ENCODE data around the gene FARS2. TPM values are rescaled to one million over a fixed set of nuclear protein-coding genes. Genes with fewer than 3 reads are reported as not detected.

FARS2 gene
- polyA plus RNA-seq, 1 donor from 2014 or later = 11.9 TPM

DNA sequence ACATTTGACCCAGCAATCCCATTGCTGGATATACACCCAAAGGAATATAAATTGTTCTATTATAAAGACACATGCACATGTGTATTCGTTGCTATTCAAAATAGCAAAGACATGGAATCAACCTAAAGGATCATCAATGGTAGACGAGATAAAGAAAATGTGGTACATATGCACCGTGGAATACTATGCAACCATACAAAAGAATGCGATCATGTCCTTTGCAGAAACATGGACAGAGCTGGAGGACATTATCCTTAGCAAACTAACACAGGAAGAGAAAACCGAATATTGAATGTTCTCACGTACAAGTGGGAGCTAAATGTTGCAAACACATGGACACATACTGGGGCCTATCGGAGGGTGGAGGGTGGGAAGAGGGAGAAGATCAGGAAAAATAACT lies 405.4 kb downstream of the FARS2 start:
- H2AFZ ChIP-seq (ENCODE audit: low read depth, low read length) = no peak overlapping the region
- H3K36me3 ChIP-seq (ENCODE audit: insufficient read depth, low read length) = no peaks in the 10 kb centered on the region
- H3K9me3 ChIP-seq (ENCODE audit: low read length) = no peaks in the 10 kb centered on the region
- no peak overlapping the region for H3K9ac ChIP-seq (ENCODE audit: low read length)
- no peaks in the 10 kb centered on the region for H3F3A ChIP-seq (ENCODE audit: insufficient read depth, low read length, poor library complexity, severe bottlenecking)
- no peak for TF ChIP-seq CTCF (IDR thresholded peaks at IDR 0.05; ENCODE audit: poor library complexity, severe bottlenecking)
- TF ChIP-seq MXI1 (conservative IDR thresholded peaks at IDR 0.05; ENCODE audit: poor library complexity, severe bottlenecking) = no peak
- TF ChIP-seq SMC3 (conservative IDR thresholded peaks at IDR 0.05; ENCODE audit: poor library complexity) = no peak
- no peak for TF ChIP-seq EZH2 (IDR thresholded peaks at IDR 0.05; ENCODE audit: borderline replicate concordance, insufficient read depth, low read length, poor library complexity, severe bottlenecking)
- TF ChIP-seq EP300 (conservative IDR thresholded peaks at IDR 0.05; ENCODE audit: poor library complexity, severe bottlenecking) = no peak
- TF ChIP-seq POLR2AphosphoS5 (IDR thresholded peaks at IDR 0.05) = no peak
- TF ChIP-seq TAF1 (IDR thresholded peaks at IDR 0.05; ENCODE audit: low read depth) = no peak
- TF ChIP-seq RAD21 (conservative IDR thresholded peaks at IDR 0.05) = no peak
- TF ChIP-seq, protein P1, sequence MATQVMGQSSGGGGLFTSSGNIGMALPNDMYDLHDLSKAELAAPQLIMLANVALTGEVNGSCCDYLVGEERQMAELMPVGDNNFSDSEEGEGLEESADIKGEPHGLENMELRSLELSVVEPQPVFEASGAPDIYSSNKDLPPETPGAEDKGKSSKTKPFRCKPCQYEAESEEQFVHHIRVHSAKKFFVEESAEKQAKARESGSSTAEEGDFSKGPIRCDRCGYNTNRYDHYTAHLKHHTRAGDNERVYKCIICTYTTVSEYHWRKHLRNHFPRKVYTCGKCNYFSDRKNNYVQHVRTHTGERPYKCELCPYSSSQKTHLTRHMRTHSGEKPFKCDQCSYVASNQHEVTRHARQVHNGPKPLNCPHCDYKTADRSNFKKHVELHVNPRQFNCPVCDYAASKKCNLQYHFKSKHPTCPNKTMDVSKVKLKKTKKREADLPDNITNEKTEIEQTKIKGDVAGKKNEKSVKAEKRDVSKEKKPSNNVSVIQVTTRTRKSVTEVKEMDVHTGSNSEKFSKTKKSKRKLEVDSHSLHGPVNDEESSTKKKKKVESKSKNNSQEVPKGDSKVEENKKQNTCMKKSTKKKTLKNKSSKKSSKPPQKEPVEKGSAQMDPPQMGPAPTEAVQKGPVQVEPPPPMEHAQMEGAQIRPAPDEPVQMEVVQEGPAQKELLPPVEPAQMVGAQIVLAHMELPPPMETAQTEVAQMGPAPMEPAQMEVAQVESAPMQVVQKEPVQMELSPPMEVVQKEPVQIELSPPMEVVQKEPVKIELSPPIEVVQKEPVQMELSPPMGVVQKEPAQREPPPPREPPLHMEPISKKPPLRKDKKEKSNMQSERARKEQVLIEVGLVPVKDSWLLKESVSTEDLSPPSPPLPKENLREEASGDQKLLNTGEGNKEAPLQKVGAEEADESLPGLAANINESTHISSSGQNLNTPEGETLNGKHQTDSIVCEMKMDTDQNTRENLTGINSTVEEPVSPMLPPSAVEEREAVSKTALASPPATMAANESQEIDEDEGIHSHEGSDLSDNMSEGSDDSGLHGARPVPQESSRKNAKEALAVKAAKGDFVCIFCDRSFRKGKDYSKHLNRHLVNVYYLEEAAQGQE (IDR thresholded peaks at IDR 0.05; ENCODE audit: borderline replicate concordance) = no peak
- H3K79me2 ChIP-seq (replicated peaks; ENCODE audit: insufficient read depth, low read length) = no peaks in the 10 kb centered on the region
- no peaks in the 10 kb centered on the region for H3K9me2 ChIP-seq (ENCODE audit: insufficient read depth, low read length)
- H3K4me2 ChIP-seq (ENCODE audit: low read length) = no peak overlapping the region
- H4K20me1 ChIP-seq (ENCODE audit: insufficient read depth) = no peaks in the 10 kb centered on the region
- H3K27ac ChIP-seq (ENCODE audit: low read length) = no peak overlapping the region
- no peaks in the 10 kb centered on the region for H3K27me3 ChIP-seq (ENCODE audit: insufficient read depth, low read depth, low read length)
- no peak overlapping the region for H3K4me3 ChIP-seq (ENCODE audit: low read length)

DNA sequence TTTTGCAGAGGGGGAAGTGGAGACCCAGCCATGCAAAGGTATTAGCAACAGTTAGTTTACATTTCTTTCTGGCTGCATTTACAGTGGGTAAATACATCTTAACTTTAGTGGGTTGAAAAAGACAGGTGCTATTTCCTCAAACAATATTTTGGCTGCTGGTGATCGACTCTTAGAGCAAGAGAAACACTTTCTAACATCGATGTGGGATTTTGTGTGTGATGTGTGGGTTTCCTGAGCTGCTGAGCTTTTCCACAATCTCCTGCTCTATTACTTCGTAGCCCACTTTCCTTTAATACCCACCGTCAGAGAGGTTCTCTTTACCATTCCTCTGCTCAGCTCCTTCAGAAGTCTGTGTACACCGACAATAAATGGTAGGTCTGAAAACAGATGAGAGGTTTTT lies 406.4 kb downstream of the FARS2 start:
- Histone ChIP-seq H3K4me2 (ENCODE audit: low read length) (no peak overlapping the region), H4K20me1 (ENCODE audit: insufficient read depth) (no peaks in the 10 kb centered on the region), H3F3A (ENCODE audit: insufficient read depth, low read length, poor library complexity, severe bottlenecking) (no peaks in the 10 kb centered on the region), H3K27ac (ENCODE audit: low read length) (no peak overlapping the region), H3K79me2 (replicated peaks; ENCODE audit: insufficient read depth, low read length) (no peaks in the 10 kb centered on the region), H3K27me3 (ENCODE audit: insufficient read depth, low read depth, low read length) (no peaks in the 10 kb centered on the region), H3K9me3 (ENCODE audit: low read length) (no peaks in the 10 kb centered on the region), H3K4me3 (ENCODE audit: low read length) (no peak overlapping the region), H3K9me2 (ENCODE audit: insufficient read depth, low read length) (no peaks in the 10 kb centered on the region), H2AFZ (ENCODE audit: low read depth, low read length) (no peak overlapping the region), H3K9ac (ENCODE audit: low read length) (no peak overlapping the region), H3K36me3 (ENCODE audit: insufficient read depth, low read length) (no peaks in the 10 kb centered on the region)
- no peak for TF ChIP-seq EP300 (conservative IDR thresholded peaks at IDR 0.05; ENCODE audit: poor library complexity, severe bottlenecking)
- no peak for TF ChIP-seq RAD21 (conservative IDR thresholded peaks at IDR 0.05)

DNA sequence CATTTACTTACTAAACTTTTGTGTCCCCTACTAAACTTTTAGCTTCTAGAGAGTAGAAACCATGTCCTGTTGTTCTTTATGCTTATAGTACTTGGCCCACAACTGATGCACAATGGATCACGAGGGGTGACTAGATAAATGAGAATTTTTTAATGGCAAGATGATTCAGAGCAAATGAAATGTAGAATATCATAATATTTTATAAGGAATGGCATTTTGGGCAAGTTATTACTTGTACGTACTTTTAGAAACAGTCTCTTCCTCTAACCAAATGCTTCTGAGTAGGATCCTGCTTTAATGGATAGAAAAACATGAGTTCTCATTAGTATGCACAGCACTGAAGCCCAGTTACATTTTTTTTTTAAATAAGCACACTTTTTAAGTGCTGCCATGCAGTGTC lies 409.1 kb downstream of the FARS2 start:
- Histone ChIP-seq H3K27ac (ENCODE audit: low read length) (no peak overlapping the region), H3K4me3 (ENCODE audit: low read length) (no peak overlapping the region)
- TF ChIP-seq SMC3 (conservative IDR thresholded peaks at IDR 0.05; ENCODE audit: poor library complexity) (no peak), TAF1 (IDR thresholded peaks at IDR 0.05; ENCODE audit: low read depth) (no peak), EZH2 (IDR thresholded peaks at IDR 0.05; ENCODE audit: borderline replicate concordance, insufficient read depth, low read length, poor library complexity, severe bottlenecking) (no peak), MXI1 (conservative IDR thresholded peaks at IDR 0.05; ENCODE audit: poor library complexity, severe bottlenecking) (no peak), RAD21 (conservative IDR thresholded peaks at IDR 0.05) (no peak), POLR2AphosphoS5 (IDR thresholded peaks at IDR 0.05) (no peak)
- TF ChIP-seq, protein P1 (IDR thresholded peaks at IDR 0.05; ENCODE audit: borderline replicate concordance) = no peak

More for the DNA sequence above, 409.1 kb downstream of the FARS2 start:
- Histone ChIP-seq H3K27me3 (ENCODE audit: insufficient read depth, low read depth, low read length) (no peaks in the 10 kb centered on the region), H2AFZ (ENCODE audit: low read depth, low read length) (no peak overlapping the region), H3K79me2 (replicated peaks; ENCODE audit: insufficient read depth, low read length) (no peaks in the 10 kb centered on the region), H3F3A (ENCODE audit: insufficient read depth, low read length, poor library complexity, severe bottlenecking) (no peaks in the 10 kb centered on the region), H3K9me3 (ENCODE audit: low read length) (no peaks in the 10 kb centered on the region), H3K9ac (ENCODE audit: low read length) (no peak overlapping the region), H3K4me2 (ENCODE audit: low read length) (no peak overlapping the region), H3K9me2 (ENCODE audit: insufficient read depth, low read length) (no peaks in the 10 kb centered on the region), H4K20me1 (ENCODE audit: insufficient read depth) (no peaks in the 10 kb centered on the region), H3K36me3 (ENCODE audit: insufficient read depth, low read length) (no peaks in the 10 kb centered on the region)
